ENCODE measurements around the gene LRP5.

The LRP5 gene

DNA sequence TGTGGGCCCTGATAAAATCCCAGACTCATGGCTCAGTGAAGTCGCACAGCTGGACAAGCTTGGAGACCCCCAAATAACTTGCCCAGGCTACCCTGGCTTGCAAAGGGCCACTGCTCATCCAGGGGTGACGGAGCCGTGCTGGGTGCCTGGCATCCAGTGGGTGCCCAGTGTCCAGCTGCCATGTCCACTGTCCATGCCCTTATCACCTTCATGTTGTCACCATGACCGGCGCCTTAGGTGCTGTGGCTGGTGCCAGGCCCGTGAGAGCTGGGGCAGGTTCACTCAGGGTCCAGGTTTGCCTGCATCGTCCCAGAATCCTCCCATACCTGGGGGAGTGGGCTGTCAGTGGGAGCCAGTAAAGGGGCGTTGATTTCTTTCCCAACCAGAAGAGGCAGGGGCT lies 57.4 kb downstream of the LRP5 start:
- in situ Hi-C loops (cut with MboI; ENCODE audit: low sequenced_read_pairs) = no loop called here

DNA sequence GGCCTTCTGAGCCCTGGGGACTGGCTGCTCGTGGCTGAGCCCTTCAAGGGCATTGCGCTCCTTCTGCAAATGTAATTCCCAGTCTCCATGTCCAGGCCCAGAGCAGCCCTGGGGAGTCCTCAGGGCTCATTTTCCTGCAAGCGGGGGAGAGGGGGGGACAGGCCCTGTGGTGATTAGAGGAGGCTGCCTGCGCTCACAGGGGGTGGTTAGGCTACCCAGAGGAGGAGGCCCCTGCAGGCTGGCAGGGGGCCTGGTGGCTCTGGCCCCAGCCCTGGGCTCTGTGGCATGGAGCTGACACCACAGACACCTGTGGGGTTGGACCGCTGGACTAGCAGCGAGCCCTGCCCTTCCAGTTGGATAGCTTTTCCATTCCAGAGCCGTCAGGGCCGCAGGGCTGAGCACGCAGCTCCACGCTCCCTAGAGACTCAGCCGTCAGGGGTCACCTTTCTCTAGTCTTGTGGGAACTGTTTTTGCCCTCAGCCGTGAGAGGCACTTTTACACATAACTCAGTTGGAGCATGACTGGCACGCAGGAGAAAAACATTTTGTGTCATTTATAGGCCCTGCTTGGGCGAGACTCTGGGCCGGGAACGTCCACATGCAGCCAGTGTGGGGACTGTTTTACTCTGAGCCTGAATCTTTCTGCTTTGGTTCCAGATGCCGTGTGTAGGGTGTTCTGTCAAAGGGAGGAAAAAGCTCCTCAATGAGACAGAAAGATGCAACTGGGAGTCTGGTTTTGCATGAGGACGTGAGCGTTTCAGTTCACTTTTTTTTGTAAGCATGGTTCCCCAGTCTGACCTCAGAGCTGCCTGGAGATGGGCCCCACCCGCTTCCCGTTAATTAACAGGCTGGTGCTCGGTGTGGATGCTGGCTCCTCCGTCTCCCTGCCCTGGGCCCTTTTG lies 58.1 kb downstream of the LRP5 start:
- in situ Hi-C loops (cut with MboI; ENCODE audit: low sequenced_read_pairs) = no loop called here

DNA sequence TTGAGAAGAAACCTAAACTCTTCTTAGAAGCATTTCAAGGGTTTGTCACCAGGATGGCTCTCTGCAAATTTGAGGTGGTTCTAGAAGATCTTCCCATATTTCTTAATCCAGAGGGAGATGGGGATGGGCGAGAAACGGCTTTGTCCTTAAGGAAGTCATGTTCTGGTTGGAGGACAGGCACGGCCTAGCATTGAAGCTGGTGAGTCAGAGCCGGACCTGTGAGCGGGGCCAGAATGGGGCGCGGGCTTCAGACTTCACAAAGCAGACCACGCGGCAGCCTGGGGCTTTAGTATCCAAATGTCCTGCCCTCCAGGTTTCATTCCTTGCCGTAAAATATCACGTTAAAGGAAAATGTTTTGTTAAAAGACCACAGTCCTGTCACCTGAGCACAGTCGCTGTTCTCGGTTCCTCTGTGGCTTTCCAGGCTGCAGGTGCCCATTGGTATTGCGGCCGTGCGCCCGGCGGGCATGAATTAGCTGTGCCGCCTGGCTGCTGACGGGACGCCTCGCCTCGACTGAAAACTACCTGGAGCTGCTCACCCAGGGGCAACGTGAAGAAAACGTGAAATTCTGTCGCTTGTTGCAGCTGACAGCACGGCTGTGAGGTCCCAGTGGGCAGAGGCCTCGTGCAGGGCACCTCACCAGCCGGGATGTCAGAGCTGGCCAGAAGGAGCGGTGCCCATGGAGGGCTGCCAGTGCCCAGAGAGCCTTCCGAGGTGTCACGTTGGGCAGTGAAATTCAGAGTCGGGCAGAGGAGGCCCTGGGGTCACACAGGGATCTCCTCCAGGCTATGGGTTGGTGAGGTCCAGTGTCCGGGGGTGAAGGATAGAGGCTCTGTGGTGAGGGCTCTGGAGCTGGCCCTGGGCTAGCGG lies 59.0 kb downstream of the LRP5 start:
- in situ Hi-C loops (cut with MboI; ENCODE audit: low sequenced_read_pairs) = no loop called here

DNA sequence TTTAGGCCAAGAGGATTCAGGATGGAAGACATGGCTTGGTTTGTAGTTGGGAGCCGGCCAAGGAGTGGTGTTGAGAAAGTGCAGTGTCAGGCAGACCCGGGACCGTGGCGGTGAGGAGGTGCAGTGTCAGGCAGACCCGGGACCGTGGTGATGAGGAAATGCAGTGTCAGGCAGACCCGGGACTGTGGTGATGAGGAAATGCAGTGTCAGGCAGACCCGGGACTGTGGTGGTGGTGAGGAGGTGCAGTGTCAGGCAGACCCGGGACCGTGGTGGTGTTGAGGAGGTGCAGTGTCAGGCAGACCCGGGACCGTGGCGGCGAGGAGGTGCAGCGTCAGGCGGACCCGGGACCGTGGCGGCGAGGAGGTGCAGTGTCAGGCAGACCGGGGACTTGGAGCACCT lies 59.7 kb downstream of the LRP5 start:
- in situ Hi-C loops (cut with MboI; ENCODE audit: low sequenced_read_pairs) = no loop called here

DNA sequence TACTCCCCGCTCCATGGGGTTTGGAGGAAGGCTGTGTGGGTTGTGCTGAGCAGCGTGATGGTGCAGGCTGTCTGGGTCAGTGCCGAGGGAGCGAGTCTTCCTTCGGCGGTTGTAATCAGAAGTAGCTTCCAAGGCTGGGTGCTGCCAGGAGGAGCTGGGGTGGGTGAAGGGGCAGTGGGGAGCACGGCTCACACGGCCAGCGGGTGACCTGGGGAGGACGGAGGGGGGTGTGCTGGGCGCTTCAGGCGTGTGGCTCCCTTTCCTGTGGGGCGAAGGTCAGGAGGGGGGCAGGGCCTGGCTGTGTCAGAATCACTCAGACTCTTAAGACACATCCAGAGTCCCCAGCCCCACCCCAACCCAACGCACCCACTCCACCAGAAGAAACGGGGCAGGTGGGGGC lies 60.2 kb downstream of the LRP5 start:
- in situ Hi-C loops (cut with MboI; ENCODE audit: low sequenced_read_pairs) = no loop called here

DNA sequence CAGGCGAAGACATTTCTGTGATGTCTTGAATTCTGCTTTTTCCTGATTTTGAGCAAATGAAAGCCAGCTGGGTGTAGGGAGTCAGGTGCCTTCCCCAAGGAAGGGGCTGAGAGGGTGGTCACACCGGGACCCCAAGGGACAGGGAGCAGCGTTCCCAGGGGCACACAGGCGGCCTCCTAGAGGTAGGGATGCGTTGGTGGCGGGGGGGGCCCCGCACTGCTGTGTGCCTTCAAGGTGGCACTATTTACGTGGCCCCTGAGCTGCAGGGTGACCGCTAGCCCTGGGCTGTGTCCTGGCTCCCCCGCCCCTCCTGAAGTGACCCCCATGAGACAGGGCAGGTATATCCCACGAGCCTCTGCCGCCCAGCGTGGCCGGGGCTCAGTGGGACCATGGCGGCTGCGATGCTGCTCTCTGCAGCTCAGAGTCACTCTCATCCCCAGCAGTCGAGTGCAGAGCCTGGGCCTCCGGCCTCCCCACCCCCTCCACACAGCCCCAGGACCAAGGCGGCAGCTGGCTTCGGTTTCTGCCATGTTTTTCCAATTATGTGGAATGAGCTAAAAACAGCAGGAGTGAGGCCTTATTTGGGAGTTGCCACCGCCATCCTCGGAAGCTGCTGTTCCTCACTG lies 60.9 kb downstream of the LRP5 start:
- in situ Hi-C loops (cut with MboI; ENCODE audit: low sequenced_read_pairs) = no loop called here

DNA sequence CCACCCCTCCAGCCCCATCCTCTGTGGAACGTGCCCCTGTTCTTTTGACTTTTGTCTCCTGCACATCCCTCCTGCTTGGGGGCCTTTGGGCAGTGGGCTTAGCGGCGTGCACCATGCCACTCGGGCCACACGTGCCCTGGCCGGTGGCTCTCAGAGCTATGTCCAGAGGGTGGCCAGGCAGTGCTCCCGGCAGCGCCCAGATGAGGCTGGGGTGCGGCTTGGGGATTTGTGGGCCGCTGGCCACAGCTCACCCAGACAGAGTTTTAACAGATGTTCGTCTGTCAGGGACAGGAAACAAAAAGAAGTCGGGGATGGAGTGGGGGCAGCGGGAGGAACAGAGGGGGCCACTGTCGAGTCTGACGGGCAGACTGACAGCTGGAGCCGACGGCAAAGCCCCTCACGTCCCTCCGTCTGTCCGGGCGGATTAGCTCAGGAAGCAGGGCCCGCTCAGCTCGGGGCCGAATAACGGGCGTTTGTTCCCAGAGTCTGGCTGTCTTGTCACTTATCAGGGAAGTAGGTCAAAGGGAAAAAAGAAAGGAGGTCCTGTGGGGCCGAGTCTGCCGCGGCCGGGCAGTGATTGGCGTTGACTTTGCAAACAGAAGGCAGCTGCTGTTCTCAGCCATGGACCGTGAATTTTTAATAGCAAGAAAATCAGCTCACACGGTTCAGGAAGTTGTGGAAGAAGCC lies 61.6 kb downstream of the LRP5 start:
- in situ Hi-C loops (cut with MboI; ENCODE audit: low sequenced_read_pairs) = no loop called here

DNA sequence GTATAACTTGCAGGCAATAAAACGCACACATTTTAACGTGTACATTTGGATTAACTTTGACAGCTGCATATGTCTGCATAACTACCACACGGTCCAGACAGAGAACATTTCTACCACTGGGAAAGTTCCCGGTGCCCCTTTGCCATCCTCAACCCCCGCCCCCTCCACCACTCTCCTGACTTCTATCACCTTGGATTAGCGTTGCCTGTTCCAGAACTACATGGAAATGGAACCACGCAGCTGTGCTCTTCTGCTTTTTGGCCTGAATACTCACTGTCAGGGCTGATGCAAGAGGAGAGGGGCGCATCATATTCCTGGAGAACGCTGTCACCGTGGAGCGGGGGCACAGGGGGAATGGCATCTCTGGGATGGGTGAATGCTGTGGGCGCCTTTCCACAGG lies 62.1 kb downstream of the LRP5 start:
- in situ Hi-C loops (cut with MboI; ENCODE audit: low sequenced_read_pairs) = no loop called here

DNA sequence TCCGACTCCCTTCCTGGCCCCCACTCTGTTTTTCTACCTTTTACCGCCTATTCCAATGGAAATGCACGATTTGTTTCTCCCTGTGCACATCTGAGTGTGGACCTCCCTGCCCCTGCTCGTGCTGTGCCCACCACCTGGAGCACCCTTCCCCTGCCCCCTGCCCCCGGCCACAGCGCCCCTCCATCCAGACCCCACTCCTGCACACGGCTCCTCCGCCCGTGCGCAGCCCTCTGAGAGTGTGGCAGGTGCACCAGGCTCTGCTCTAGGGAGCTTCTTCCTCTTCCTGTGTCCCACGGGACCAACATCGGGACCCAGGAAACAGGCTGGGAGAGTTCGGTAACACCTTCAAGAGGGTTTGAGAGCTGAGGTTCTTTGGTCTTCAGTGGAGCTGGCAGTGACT lies 62.9 kb downstream of the LRP5 start:
- in situ Hi-C loops (cut with MboI; ENCODE audit: low sequenced_read_pairs) = no loop called here

DNA sequence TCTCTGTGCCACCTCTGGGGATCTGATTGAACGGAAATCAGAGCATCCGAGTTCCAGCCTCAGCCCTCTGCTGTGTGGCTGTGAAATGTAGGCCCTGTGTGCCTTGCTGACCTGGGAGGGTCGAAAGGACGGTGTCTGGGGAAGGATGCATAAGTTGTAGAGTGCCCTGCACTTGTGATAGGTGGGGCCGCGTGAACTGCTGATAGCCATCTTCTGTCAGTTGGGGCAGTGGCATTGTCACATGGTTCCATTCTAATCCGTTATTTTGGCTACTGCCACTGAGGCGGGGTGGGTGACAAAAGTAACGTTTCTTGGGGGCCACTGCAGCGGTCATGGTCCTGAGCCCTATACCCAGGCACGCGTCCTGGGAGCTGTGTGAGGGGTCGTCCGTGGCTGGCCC lies 63.4 kb downstream of the LRP5 start:
- in situ Hi-C loops (cut with MboI; ENCODE audit: low sequenced_read_pairs) = no loop called here

DNA sequence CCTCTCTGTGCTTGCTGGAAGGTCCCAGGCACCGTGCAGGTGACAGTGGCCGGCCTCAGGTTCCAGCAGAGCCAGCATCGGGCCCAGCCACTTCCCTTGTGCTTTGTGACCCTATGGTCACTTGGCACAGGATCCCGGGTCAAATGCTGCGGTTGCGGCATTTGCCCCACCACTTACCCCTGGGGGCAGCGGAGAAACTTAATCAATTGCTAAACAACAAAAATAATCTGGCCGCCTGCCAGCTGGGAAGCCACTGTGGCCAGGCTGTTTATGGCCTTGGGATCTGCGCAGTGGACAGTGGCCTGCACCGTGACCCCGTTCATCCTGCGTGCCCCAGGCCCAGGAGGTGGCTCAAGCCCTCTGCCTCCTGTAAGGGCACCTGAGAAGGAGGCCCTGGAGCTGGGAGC lies 65.0 kb downstream of the LRP5 start:
- in situ Hi-C loops (cut with MboI; ENCODE audit: low sequenced_read_pairs) = no loop called here

DNA sequence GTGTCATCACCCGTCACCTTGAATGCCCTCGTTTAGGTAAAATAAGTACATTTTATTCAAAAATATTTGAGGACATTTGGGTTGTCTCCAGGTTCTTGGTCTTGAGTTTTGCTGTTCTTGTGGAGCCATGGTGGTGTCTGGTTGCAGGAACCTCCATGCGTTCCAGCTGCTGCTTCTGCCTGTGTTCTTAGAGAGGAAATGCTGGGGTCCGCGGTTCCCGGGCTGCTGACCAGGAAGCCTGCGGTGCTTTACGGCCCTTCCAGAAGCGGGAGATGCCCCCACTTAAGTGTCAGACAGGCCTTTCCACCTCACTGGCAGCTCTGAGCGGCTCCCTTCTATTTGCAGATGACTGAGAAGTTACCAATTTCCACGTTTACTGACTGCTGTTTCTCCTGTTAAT lies 66.8 kb downstream of the LRP5 start:
- in situ Hi-C loops (cut with MboI; ENCODE audit: low sequenced_read_pairs) = no loop called here

DNA sequence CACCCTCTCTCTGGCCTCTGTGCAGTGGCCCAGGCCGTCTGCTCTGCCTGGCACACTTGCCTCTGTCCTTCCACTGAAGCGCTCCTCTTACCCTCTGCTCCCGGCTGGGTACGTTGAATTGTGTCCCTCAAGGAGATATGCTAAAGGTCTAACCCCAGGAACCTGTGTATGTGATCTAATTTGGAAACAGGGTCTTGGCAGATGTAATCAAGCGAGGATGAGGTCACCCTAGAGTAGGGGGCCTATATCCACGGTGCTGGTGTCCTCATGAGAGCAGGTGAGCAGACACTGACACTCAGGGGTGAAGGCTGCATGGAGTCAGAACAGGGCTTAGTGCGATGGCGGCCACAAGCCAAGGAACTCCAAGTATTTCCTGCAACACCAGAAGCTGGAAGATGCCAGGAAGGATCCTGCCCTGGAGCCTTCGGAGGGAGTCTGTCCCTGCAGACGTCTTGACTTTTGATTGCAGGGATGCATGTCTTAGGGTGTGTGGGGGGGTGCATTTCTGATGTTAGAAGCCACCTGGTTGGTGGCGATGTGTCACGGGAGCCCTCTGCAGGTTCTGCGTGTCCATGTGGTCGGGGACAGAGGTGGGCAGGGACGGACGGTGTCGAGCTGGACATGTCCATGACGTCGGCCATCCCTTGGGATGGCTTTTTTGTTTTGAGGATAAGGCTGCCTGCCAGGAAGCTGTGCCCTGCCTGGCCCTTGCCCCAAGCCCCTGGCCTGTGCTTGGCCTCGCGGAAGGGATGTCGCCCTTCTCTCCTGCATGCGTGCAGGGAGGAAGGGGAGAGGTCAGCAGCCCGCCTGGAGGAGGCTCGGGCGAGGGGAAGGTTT lies 68.6 kb downstream of the LRP5 start:
- in situ Hi-C loops (cut with MboI; ENCODE audit: low sequenced_read_pairs) = no loop called here

DNA sequence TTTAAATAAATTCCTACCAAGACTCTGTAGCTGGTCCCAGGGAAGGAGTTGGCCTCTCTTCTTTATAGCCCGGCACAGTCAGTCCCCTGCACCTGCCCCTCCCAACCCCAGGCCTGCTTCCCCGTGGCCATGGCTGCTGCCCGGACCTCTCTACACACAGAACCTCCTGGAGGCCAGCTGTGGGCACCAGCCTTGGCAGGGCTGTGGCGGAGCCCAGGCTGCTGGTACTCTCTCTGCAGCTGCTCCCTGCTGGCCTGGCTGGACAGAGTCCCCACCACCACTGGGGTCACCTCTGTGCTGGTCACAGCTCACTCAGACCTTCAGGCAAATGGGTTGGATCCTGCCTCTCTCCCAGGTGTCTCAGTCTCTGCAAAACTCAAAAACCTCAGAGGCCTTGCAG lies 69.3 kb downstream of the LRP5 start:
- in situ Hi-C loops (cut with MboI; ENCODE audit: low sequenced_read_pairs) = no loop called here

DNA sequence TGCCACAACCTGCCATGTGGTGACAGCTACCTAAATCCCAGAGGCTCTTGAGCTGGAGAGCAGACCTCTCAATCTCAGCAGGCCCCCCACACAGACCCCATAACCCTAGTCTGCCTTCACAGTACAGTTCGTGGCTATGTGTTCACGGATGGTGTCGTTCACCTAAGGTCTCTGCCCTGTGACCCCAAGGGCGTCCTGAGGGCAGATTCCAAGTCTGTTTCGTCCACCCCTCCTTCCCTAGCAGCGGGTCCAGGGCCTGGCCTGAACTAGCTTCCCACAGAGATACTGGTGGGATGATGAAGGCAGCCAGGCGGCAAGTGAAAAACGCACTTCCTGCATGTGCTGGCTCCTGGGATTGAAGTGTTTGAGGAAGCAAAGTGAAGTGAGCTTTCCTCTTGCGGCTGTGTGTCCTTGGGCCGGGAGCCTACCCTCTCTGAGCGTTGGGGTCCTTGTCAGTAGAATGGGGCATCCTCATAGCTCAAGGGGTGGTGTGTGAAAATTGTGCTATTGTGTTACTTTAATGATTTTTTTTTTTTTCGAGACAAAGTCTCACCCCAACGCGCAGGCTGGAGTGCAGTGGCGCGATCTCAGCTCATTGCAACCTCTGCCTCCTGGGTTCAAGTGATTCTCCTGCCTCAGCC lies 70.1 kb downstream of the LRP5 start:
- in situ Hi-C loops (cut with MboI; ENCODE audit: low sequenced_read_pairs) = no loop called here

DNA sequence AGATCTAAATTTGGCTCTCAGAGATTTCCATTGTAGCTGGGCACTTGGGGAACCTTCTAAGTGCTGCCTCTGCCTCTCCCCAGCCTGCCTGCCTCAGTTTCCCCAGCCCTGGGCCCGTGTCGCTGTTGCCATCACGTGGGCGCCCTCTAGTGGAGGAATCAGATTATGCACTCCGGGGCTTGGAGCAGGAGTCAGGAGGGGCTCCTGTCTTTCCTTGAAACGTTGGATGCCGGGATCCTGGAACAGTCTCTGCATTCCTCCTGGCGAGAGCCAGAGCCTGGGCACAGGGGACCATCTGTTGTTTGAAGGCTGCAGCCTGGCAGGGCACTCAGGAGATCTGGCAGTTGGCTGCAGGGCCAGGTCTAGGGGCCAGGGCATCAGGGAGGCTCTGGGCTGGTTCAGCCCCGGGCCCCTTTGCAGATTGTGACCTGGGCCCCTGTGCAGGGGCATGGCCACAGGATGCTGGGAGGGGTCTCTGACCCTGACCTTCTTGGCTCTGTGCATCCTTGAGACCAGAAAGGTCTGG lies 71.6 kb downstream of the LRP5 start:
- in situ Hi-C loops (cut with MboI; ENCODE audit: low sequenced_read_pairs) = no loop called here

DNA sequence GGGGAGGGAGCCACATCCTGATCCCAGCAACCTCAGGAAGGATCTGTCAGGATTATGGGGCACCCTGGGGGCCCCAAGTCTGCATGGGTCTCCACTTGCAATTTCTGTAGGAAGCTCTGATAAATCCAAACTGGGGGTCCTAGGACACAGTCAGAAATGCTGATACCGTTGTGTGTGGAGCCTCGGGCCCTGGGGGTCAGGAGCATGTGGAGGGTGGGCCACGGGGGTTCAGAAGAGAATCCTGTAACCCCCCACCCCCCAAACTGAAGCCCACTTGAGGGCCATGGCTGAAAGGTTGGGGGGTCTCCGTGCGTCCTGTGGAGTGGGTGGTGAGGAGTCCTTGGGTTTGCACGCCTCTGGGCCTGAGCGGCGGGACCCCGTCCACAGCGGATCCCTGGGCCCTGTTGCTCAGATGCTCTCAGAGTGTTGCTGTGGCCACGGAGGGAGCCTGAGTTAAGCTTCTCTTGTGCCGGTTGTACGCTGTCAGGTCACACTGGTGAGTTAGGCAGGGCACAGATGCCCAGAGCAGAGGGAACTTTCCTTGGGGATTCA lies 72.2 kb downstream of the LRP5 start:
- in situ Hi-C loops (cut with MboI; ENCODE audit: low sequenced_read_pairs) = no loop called here

DNA sequence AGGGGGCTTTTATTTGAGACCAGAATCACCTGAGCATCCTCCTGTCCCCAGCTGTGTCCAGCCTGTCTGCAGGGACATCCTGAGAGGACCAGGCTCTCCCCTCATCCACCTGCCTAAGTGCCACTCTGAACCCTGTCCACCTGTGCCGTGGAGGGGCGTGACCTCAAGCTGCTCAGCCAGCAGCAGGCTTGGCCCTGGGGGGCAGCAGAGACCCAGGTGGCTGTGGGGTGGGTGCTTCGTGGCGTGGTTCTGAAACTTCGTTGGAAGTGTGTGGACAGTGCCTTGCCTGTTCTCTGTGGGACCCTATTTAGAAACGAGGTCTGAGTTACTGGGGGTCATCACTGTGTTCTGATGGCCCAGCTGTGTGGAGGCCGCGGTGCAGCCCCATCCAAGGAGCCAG lies 72.7 kb downstream of the LRP5 start:
- in situ Hi-C loops (cut with MboI; ENCODE audit: low sequenced_read_pairs) = no loop called here

DNA sequence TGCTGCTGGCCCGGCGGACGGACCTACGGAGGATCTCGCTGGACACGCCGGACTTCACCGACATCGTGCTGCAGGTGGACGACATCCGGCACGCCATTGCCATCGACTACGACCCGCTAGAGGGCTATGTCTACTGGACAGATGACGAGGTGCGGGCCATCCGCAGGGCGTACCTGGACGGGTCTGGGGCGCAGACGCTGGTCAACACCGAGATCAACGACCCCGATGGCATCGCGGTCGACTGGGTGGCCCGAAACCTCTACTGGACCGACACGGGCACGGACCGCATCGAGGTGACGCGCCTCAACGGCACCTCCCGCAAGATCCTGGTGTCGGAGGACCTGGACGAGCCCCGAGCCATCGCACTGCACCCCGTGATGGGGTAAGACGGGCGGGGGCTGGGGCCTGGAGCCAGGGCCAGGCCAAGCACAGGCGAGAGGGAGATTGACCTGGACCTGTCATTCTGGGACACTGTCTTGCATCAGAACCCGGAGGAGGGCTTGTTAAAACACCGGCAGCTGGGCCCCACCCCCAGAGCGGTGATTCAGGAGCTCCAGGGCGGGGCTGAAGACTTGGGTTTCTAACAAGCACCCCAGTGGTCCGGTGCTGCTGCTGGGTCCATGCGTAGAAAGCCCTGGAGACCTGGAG lies 74.1 kb downstream of the LRP5 start:
- in situ Hi-C loops (cut with MboI; ENCODE audit: low sequenced_read_pairs) = no loop called here
